ENCODE measurements around the gene RAPGEF2. TPM values are rescaled to one million over a fixed set of nuclear protein-coding genes. Genes with fewer than 3 reads are reported as not detected.

The RAPGEF2 gene
- total RNA-seq, 1 experiment from 2014 or later = 17.6 TPM

GRCh38 chr4:159071969-159072765 lies 30.7 kb upstream of the RAPGEF2 start:
- ATAC-seq (no peak), DNase-seq (ENCODE audit: low read depth, low spot score) (no peak)
- ChIA-PET POLR2A (no interaction called here), CTCF (no interaction called here)
- intact Hi-C loops (cut with micrococcal nuclease; ENCODE audit: unreplicated experiment) (no loop called here), in situ Hi-C loops (cut with HindIII; ENCODE audit: low pct_unique_long_range_greater_than_20kb, low sequenced_read_pairs) (no loop called here)
- Histone ChIP-seq H3K36me3 (ENCODE audit: control insufficient read depth, insufficient read depth, low read length) (no peaks in the 10 kb centered on the region), H3K4me3 (ENCODE audit: low read depth in 2 of 2, low read length in 2 of 2) (no peak overlapping the region), H3K9me3 (ENCODE audit: control insufficient read depth, insufficient read depth, low read depth, low read length) (no peaks in the 10 kb centered on the region), H3K27me3 (ENCODE audit: control insufficient read depth, insufficient read depth, low read length) (no peaks in the 10 kb centered on the region), H3K27ac (ENCODE audit: low read length) (no peak overlapping the region), H3K4me1 (ENCODE audit: control insufficient read depth, insufficient read depth, low read length) (no peaks in the 10 kb centered on the region)
- TF ChIP-seq CTCF (IDR thresholded peaks at IDR 0.05) (no peak), TCF7L2 (IDR thresholded peaks at IDR 0.05; ENCODE audit: low read depth, low read length) (no peak), POLR2AphosphoS5 (IDR thresholded peaks at IDR 0.05; ENCODE audit: low read depth, low read length) (no peak), SIN3A (IDR thresholded peaks at IDR 0.05; ENCODE audit: borderline replicate concordance, insufficient read depth, low read depth, low read length) (no peak)
- TF ChIP-seq, protein P1, sequence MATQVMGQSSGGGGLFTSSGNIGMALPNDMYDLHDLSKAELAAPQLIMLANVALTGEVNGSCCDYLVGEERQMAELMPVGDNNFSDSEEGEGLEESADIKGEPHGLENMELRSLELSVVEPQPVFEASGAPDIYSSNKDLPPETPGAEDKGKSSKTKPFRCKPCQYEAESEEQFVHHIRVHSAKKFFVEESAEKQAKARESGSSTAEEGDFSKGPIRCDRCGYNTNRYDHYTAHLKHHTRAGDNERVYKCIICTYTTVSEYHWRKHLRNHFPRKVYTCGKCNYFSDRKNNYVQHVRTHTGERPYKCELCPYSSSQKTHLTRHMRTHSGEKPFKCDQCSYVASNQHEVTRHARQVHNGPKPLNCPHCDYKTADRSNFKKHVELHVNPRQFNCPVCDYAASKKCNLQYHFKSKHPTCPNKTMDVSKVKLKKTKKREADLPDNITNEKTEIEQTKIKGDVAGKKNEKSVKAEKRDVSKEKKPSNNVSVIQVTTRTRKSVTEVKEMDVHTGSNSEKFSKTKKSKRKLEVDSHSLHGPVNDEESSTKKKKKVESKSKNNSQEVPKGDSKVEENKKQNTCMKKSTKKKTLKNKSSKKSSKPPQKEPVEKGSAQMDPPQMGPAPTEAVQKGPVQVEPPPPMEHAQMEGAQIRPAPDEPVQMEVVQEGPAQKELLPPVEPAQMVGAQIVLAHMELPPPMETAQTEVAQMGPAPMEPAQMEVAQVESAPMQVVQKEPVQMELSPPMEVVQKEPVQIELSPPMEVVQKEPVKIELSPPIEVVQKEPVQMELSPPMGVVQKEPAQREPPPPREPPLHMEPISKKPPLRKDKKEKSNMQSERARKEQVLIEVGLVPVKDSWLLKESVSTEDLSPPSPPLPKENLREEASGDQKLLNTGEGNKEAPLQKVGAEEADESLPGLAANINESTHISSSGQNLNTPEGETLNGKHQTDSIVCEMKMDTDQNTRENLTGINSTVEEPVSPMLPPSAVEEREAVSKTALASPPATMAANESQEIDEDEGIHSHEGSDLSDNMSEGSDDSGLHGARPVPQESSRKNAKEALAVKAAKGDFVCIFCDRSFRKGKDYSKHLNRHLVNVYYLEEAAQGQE (IDR thresholded peaks at IDR 0.05; ENCODE audit: insufficient read depth in 1 of 2, low read depth in 2 of 2, low read length in 1 of 2) = no peak
- no TSS peak for BruUV-seq (replicated peaks)

- no TSS peak for BruUV-seq (replicated peaks)
- CTCF ChIA-PET = no interaction called here
These were observed 27.3 kb upstream of the RAPGEF2 start for GRCh38 chr4:159075531-159075932.

More at GRCh38 chr4:159075531-159075932, 27.3 kb upstream of the RAPGEF2 start:
- DNase-seq (ENCODE audit: low read depth, low spot score) (no peak), ATAC-seq (no peak)
- intact Hi-C loops (cut with micrococcal nuclease; ENCODE audit: unreplicated experiment) = no loop called here
- H3K9me3 ChIP-seq (ENCODE audit: control insufficient read depth, insufficient read depth, low read depth, low read length) = no peaks in the 10 kb centered on the region
- no peak overlapping the region for H3K27ac ChIP-seq (ENCODE audit: low read length)
- no peaks in the 10 kb centered on the region for H3K27me3 ChIP-seq (ENCODE audit: control insufficient read depth, insufficient read depth, low read length)
- POLR2A ChIA-PET = no interaction called here
- H3K4me3 ChIP-seq (ENCODE audit: low read depth in 2 of 2, low read length in 2 of 2) = no peak overlapping the region
- no peaks in the 10 kb centered on the region for H3K36me3 ChIP-seq (ENCODE audit: control insufficient read depth, insufficient read depth, low read length)
- H3K4me1 ChIP-seq (ENCODE audit: control insufficient read depth, insufficient read depth, low read length) = no peaks in the 10 kb centered on the region
- TF ChIP-seq SIN3A (IDR thresholded peaks at IDR 0.05; ENCODE audit: borderline replicate concordance, insufficient read depth, low read depth, low read length) (no peak), POLR2AphosphoS5 (IDR thresholded peaks at IDR 0.05; ENCODE audit: low read depth, low read length) (no peak), CTCF (IDR thresholded peaks at IDR 0.05) (no peak), TCF7L2 (IDR thresholded peaks at IDR 0.05; ENCODE audit: low read depth, low read length) (no peak)
- TF ChIP-seq, protein P1 (IDR thresholded peaks at IDR 0.05; ENCODE audit: insufficient read depth in 1 of 2, low read depth in 2 of 2, low read length in 1 of 2) = no peak
- in situ Hi-C loops (cut with HindIII; ENCODE audit: low pct_unique_long_range_greater_than_20kb, low sequenced_read_pairs) = no loop called here

Data from Panc1 (cell line).